Right lobe of liver (tissue), 6 donors: ENCODE measurements around the gene PLEKHF1. TPM values are rescaled to one million over a fixed set of nuclear protein-coding genes. Genes with fewer than 3 reads are reported as not detected.

Experiments used
- ATAC-seq, 4 donors: fragments of 200-7000 bp; cut with Tn5 transposase; one replicate each; pipeline ENCODE4 v1.9.1; 2020; ENCODE audit warnings: mild to moderate bottlenecking in 4 of 4, moderate library complexity in 4 of 4
- DNase-seq, 3 donors: peaks; one replicate each; pipeline ENCODE4 v3.0.0-alpha.2; 2020
- H3K27ac ChIP-seq, 3 donors: fragments of 200-600 bp; one replicate each; pipeline ENCODE4 v1.8.0; 2022
- H3K27me3 ChIP-seq, 2 donors: fragments of 200-600 bp; one replicate each; pipeline ENCODE4 v1.8.0; 2022
- H3K36me3 ChIP-seq, 4 donors: fragments of 200-600 bp; sonication (generic) in 1 of 4; one replicate each; pipeline versions ENCODE4 v1.5.1 to v1.8.0; 2017 to 2022; ENCODE audit warnings: control low read depth in 1 of 4
- H3K4me1 ChIP-seq, 4 donors: fragments of 200-600 bp; sonication (generic) in 1 of 4; one replicate each; pipeline versions ENCODE4 v1.5.1 to v1.8.0; 2017 to 2022; ENCODE audit warnings: control low read depth in 1 of 4
- H3K4me3 ChIP-seq, 3 donors: fragments of 200-600 bp; one replicate each; pipeline ENCODE4 v1.8.0; 2022
- H3K9me3 ChIP-seq, 4 donors: fragments of 200-600 bp; sonication (generic) in 1 of 4; one replicate each; pipeline versions ENCODE4 v1.5.1 to v1.8.0; 2017 to 2022; ENCODE audit warnings: control low read depth in 1 of 4
- POLR2A ChIP-seq: fragments of 450-650 bp; IDR thresholded peaks from one replicate; pipeline ENCODE4 v1.6.1; 2017; ENCODE audit warnings: antibody characterized with exemption, mild to moderate bottlenecking
- WGBS: methylation state at CpG from one replicate; pipeline ENCODE4 v1.1.6; 2018; ENCODE audit warnings: low coverage, low lambda C conversion rate; ENCODE audit not compliant: insufficient coverage; ENCODE audit errors: missing lambda C conversion rate; 5-methylcytosine and 5-hydroxymethylcytosine counted together
- intact Hi-C, 2 donors: fragments of 100-400 bp; cut with DNase I; formaldehyde crosslinking; loops; one replicate each; pipeline versions ENCODE4 v1.11.2 to v1.14.1; 2022
- total RNA-seq, 6 experiments: library from RNA; depleted of rRNA in 2 of 6; stranded (reverse); fragments of >200 nt in 2 of 6; fragmentation: NEBNext Ultra II Directional in 3 of 6; extraction: Animal tissue kit (Norgen Biotek cat#: 25700) in 3 of 6; gene quantifications; one replicate each; pipeline versions ENCODE4 v1.1.0 to v1.2.4, GENCODE V29; 2016 to 2023
- TF ChIP-seq, protein P1 (sequence below), 4 donors: fragments of 200-600 bp in 3 of 4; fragments of 450-650 bp in 1 of 4; IDR thresholded peaks; one replicate each; pipeline versions ENCODE4 v1.5.1 to v1.8.0; 2016 to 2022; ENCODE audit warnings: antibody characterized with exemption in 4 of 4, mild to moderate bottlenecking in 2 of 4
- donor health status: DM: no; HTN: yes; CAD: no.
- donor health status: DM: no; HTN: no; CAD: no.
- donor health status: DM: no; HTN: no; CAD: no.
- donor health status: DM: no; HTN: yes; CAD: no.
- donor health status: DM: no; HTN: yes; CAD: no.

PLEKHF1 gene
- total RNA-seq, 6 experiments from 2014 or later: 5.6 to 13.8 (median 9.8) TPM

DNA sequence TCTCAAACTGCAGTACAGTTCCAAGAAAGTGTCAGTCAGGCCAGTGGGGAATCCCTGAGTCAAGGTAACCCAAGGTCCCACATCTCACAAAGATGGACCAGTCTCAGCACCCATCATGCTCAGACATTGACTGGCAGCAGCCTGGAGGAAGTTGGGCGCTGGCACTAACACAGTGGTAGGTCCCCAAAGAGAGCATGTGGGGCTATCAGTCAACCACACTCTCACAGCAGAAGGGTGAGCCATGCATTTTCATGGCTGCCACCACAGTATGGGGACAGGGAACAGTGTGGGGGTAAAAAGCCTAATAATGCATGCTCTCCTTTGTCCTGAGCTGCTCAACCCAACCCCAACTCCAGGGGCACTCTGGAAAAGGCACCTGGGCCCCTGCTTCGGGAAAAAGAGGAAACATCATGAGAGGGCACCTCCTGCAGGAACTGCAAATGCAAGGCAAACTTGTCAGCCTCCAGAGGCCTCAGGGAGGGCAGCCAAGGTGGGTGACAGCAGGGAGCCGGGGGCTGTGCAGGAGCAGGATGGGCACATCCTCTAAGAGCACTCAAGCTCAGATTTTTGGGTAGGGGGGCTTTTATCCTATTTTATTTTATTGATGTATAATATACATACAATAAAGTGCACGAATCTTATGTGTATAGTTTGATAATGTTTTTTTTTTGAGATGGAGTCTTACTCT, 9.5 kb upstream of the PLEKHF1 start:
- Histone ChIP-seq H3K4me3 (no peak overlapping the region), H3K9me3 (peaks cover 0 to 7% (median 0%) of the 10 kb centered on the region in 4 donors), H3K27me3 (no peaks in the 10 kb centered on the region), H3K4me1 (no peaks in the 10 kb centered on the region), H3K27ac (no peak overlapping the region), H3K36me3 (no peaks in the 10 kb centered on the region)
- DNase-seq (no peak), ATAC-seq (no peak)
- 49% methylated on average over 4 of the region's 4 CpGs for WGBS
- intact Hi-C loops: no loop called here
- TF ChIP-seq, protein P1, sequence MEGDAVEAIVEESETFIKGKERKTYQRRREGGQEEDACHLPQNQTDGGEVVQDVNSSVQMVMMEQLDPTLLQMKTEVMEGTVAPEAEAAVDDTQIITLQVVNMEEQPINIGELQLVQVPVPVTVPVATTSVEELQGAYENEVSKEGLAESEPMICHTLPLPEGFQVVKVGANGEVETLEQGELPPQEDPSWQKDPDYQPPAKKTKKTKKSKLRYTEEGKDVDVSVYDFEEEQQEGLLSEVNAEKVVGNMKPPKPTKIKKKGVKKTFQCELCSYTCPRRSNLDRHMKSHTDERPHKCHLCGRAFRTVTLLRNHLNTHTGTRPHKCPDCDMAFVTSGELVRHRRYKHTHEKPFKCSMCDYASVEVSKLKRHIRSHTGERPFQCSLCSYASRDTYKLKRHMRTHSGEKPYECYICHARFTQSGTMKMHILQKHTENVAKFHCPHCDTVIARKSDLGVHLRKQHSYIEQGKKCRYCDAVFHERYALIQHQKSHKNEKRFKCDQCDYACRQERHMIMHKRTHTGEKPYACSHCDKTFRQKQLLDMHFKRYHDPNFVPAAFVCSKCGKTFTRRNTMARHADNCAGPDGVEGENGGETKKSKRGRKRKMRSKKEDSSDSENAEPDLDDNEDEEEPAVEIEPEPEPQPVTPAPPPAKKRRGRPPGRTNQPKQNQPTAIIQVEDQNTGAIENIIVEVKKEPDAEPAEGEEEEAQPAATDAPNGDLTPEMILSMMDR (IDR thresholded peaks at IDR 0.05): no peak
- no peak for TF ChIP-seq POLR2A

- peaks cover 0 to 19% (median 7%) of the 10 kb centered on the region in 4 donors for H3K4me1 ChIP-seq
- peaks cover 0 to 7% (median 0%) of the 10 kb centered on the region in 4 donors for H3K9me3 ChIP-seq
- ATAC-seq (no peak), DNase-seq (no peak)
- no peak overlapping the region for H3K4me3 ChIP-seq
- no peaks in the 10 kb centered on the region for H3K36me3 ChIP-seq
- TF ChIP-seq, protein P1 (IDR thresholded peaks at IDR 0.05): no peak
- no peak for TF ChIP-seq POLR2A
- WGBS: 95% methylated on average over 5 of the region's 5 CpGs
- intact Hi-C loops: no loop called here
- H3K27me3 ChIP-seq: no peaks in the 10 kb centered on the region
- H3K27ac ChIP-seq: no peak overlapping the region
These were observed 6.9 kb upstream of the PLEKHF1 start for GRCh38 chr19:29658221-29658991.

GRCh38 chr19:29660835-29661234, 4.4 kb upstream of the PLEKHF1 start:
- no peak for TF ChIP-seq POLR2A
- TF ChIP-seq, protein P1 (IDR thresholded peaks at IDR 0.05): no peak
- no peak for DNase-seq
- Histone ChIP-seq H3K36me3 (no peaks in the 10 kb centered on the region), H3K4me1 (peaks cover 0 to 19% (median 9%) of the 10 kb centered on the region in 4 donors), H3K9me3 (no peaks in the 10 kb centered on the region), H3K4me3 (no peak overlapping the region), H3K27me3 (no peaks in the 10 kb centered on the region), H3K27ac (no peak overlapping the region)
- 83% methylated on average over 9 of the region's 10 CpGs for WGBS
- ATAC-seq: no peak
- intact Hi-C loops: no loop called here

GRCh38 chr19:29662278-29662603, 3.0 kb upstream of the PLEKHF1 start:
- Histone ChIP-seq H3K27ac (peak overlapping the region; percentile 2 to 18 (median 4)), H3K4me3 (no peak overlapping the region), H3K36me3 (no peaks in the 10 kb centered on the region), H3K9me3 (no peaks in the 10 kb centered on the region), H3K27me3 (no peaks in the 10 kb centered on the region), H3K4me1 (peaks cover 0 to 25% (median 12%) of the 10 kb centered on the region in 4 donors)
- no peak for DNase-seq
- no peak for TF ChIP-seq POLR2A
- TF ChIP-seq, protein P1 (IDR thresholded peaks at IDR 0.05): no peak
- WGBS: 25% methylated on average over 1 of the region's 1 CpG
- intact Hi-C loops: no loop called here
- ATAC-seq: peak in 2 of 4 donors; percentile 1 to 20
